ENCODE measurements around the gene TNF. TPM values are rescaled to one million over a fixed set of nuclear protein-coding genes. Genes with fewer than 3 reads are reported as not detected.

TNF gene
- total RNA-seq, 1 experiment from 2014 or later, result 0.64 TPM

- no peak overlapping the region for H3K4me3 ChIP-seq (ENCODE audit: low read depth in 2 of 2, low read length in 2 of 2)
- H3K36me3 ChIP-seq (ENCODE audit: control insufficient read depth, insufficient read depth, low read length), result peaks cover 53% of the 10 kb centered on the region
- H3K4me1 ChIP-seq (ENCODE audit: control insufficient read depth, insufficient read depth, low read length), result peaks cover 3% of the 10 kb centered on the region
- H3K27ac ChIP-seq (ENCODE audit: low read length), result no peak overlapping the region
- intact Hi-C loops (cut with micrococcal nuclease; ENCODE audit: unreplicated experiment) (no loop called here), in situ Hi-C loops (cut with HindIII; ENCODE audit: low pct_unique_long_range_greater_than_20kb, low sequenced_read_pairs) (no loop called here)
- no peak for DNase-seq (ENCODE audit: low read depth, low spot score)
- no peaks in the 10 kb centered on the region for H3K27me3 ChIP-seq (ENCODE audit: control insufficient read depth, insufficient read depth, low read length)
- POLR2A ChIA-PET, result no interaction called here
- BruUV-seq (replicated peaks), result no TSS peak
- CTCF ChIA-PET, result no interaction called here
- ATAC-seq, result no peak
- no peak for TF ChIP-seq CTCF (IDR thresholded peaks at IDR 0.05)
- TF ChIP-seq SIN3A (IDR thresholded peaks at IDR 0.05; ENCODE audit: borderline replicate concordance, insufficient read depth, low read depth, low read length), result no peak
- TF ChIP-seq POLR2AphosphoS5 (IDR thresholded peaks at IDR 0.05; ENCODE audit: low read depth, low read length), result no peak; the same call in 1 of the 2 replicates
- no peak for TF ChIP-seq TCF7L2 (IDR thresholded peaks at IDR 0.05; ENCODE audit: low read depth, low read length)
- no peak for TF ChIP-seq REST (IDR thresholded peaks at IDR 0.05; ENCODE audit: insufficient read depth in 1 of 2, low read depth in 2 of 2, low read length in 1 of 2)
- H3K9me3 ChIP-seq (ENCODE audit: control insufficient read depth, insufficient read depth, low read depth, low read length), result no peaks in the 10 kb centered on the region
Measured at GRCh38 chr6:31627690-31628287, 52.4 kb downstream of the TNF start.

Other genes with a start within 250 kb of the TNF start
- gene HLA-B, start 218.4 kb upstream of the TNF start, total RNA-seq (2021; ENCODE audit: unreplicated experiment), result 191 TPM
- 33.9 TPM for gene MICA, start 172.0 kb upstream of the TNF start, total RNA-seq (2021; ENCODE audit: unreplicated experiment)
- 72.1 TPM for gene MICB, start 77.4 kb upstream of the TNF start, total RNA-seq (2021; ENCODE audit: unreplicated experiment)
- not detected for gene MCCD1, start 46.6 kb upstream of the TNF start, total RNA-seq (2021; ENCODE audit: unreplicated experiment)
- gene DDX39B, start 33.6 kb upstream of the TNF start, total RNA-seq (2021; ENCODE audit: unreplicated experiment), result 401 TPM
- gene ATP6V1G2, start 29.0 kb upstream of the TNF start, total RNA-seq (2021; ENCODE audit: unreplicated experiment), result 0.98 TPM
- gene NFKBIL1, start 28.0 kb upstream of the TNF start, total RNA-seq (2021; ENCODE audit: unreplicated experiment), result 27.9 TPM
- gene LTA, start 3.3 kb upstream of the TNF start, total RNA-seq (2021; ENCODE audit: unreplicated experiment), result 0.72 TPM
- 3.7 TPM for gene LTB, start 6.9 kb downstream of the TNF start, total RNA-seq (2021; ENCODE audit: unreplicated experiment)
- gene LST1, start 10.7 kb downstream of the TNF start, total RNA-seq (2021; ENCODE audit: unreplicated experiment), result not detected
- gene NCR3, start 17.4 kb downstream of the TNF start, total RNA-seq (2021; ENCODE audit: unreplicated experiment), result not detected
- 0.44 TPM for gene AIF1, start 39.7 kb downstream of the TNF start, total RNA-seq (2021; ENCODE audit: unreplicated experiment)
- gene PRRC2A, start 45.1 kb downstream of the TNF start, total RNA-seq (2021; ENCODE audit: unreplicated experiment), result 318 TPM
- gene BAG6, start 77.1 kb downstream of the TNF start, total RNA-seq (2021; ENCODE audit: unreplicated experiment), result 491 TPM
- 1.8 TPM for gene APOM, start 80.3 kb downstream of the TNF start, total RNA-seq (2021; ENCODE audit: unreplicated experiment)
- gene C6orf47, start 85.2 kb downstream of the TNF start, total RNA-seq (2021; ENCODE audit: unreplicated experiment), result 22.4 TPM
- 18.3 TPM for gene GPANK1, start 89.4 kb downstream of the TNF start, total RNA-seq (2021; ENCODE audit: unreplicated experiment)
- gene CSNK2B, start 90.5 kb downstream of the TNF start, total RNA-seq (2021; ENCODE audit: unreplicated experiment), result 219 TPM
- gene LY6G5B, start 94.4 kb downstream of the TNF start, total RNA-seq (2021; ENCODE audit: unreplicated experiment), result 21.2 TPM
- gene LY6G5C, start 105.5 kb downstream of the TNF start, total RNA-seq (2021; ENCODE audit: unreplicated experiment), result 0.62 TPM
- gene ABHD16A, start 127.8 kb downstream of the TNF start, total RNA-seq (2021; ENCODE audit: unreplicated experiment), result 47.2 TPM
- gene LY6G6F, start 131.3 kb downstream of the TNF start, total RNA-seq (2021; ENCODE audit: unreplicated experiment), result not detected
- gene LY6G6D, start 139.8 kb downstream of the TNF start, total RNA-seq (2021; ENCODE audit: unreplicated experiment), result not detected
- gene LY6G6C, start 146.2 kb downstream of the TNF start, total RNA-seq (2021; ENCODE audit: unreplicated experiment), result 0.23 TPM
- not detected for gene MPIG6B, start 147.8 kb downstream of the TNF start, total RNA-seq (2021; ENCODE audit: unreplicated experiment)
- 104 TPM for gene DDAH2, start 153.7 kb downstream of the TNF start, total RNA-seq (2021; ENCODE audit: unreplicated experiment)
- 583 TPM for gene CLIC1, start 161.0 kb downstream of the TNF start, total RNA-seq (2021; ENCODE audit: unreplicated experiment)
- 38.1 TPM for gene MSH5, start 164.4 kb downstream of the TNF start, total RNA-seq (2021; ENCODE audit: unreplicated experiment)
- 6.3 TPM for gene SAPCD1, start 187.1 kb downstream of the TNF start, total RNA-seq (2021; ENCODE audit: unreplicated experiment)
- gene VWA7, start 201.8 kb downstream of the TNF start, total RNA-seq (2021; ENCODE audit: unreplicated experiment), result 4.3 TPM
- 229 TPM for gene VARS1, start 220.2 kb downstream of the TNF start, total RNA-seq (2021; ENCODE audit: unreplicated experiment)
- gene LSM2, start 231.4 kb downstream of the TNF start, total RNA-seq (2021; ENCODE audit: unreplicated experiment), result 89.7 TPM
- gene HSPA1L, start 239.7 kb downstream of the TNF start, total RNA-seq (2021; ENCODE audit: unreplicated experiment), result 2.8 TPM
- 169 TPM for gene HSPA1A, start 240.0 kb downstream of the TNF start, total RNA-seq (2021; ENCODE audit: unreplicated experiment)

Measured in Panc1 (cell line).